Iris pigment epithelial cell (primary cell): Measurements from ENCODE around the gene PIAS3.
"Not testable (repeated sequence)": the region's sequence is repeated elsewhere in the genome, so short reads cannot be mapped to it uniquely, and the experiment has no call there.

Experiments used
- DNase-seq: peaks from one replicate; pipeline ENCODE4 v3.0.0-alpha.2; 2011; ENCODE audit warnings: low read depth

The PIAS3 gene

DNA sequence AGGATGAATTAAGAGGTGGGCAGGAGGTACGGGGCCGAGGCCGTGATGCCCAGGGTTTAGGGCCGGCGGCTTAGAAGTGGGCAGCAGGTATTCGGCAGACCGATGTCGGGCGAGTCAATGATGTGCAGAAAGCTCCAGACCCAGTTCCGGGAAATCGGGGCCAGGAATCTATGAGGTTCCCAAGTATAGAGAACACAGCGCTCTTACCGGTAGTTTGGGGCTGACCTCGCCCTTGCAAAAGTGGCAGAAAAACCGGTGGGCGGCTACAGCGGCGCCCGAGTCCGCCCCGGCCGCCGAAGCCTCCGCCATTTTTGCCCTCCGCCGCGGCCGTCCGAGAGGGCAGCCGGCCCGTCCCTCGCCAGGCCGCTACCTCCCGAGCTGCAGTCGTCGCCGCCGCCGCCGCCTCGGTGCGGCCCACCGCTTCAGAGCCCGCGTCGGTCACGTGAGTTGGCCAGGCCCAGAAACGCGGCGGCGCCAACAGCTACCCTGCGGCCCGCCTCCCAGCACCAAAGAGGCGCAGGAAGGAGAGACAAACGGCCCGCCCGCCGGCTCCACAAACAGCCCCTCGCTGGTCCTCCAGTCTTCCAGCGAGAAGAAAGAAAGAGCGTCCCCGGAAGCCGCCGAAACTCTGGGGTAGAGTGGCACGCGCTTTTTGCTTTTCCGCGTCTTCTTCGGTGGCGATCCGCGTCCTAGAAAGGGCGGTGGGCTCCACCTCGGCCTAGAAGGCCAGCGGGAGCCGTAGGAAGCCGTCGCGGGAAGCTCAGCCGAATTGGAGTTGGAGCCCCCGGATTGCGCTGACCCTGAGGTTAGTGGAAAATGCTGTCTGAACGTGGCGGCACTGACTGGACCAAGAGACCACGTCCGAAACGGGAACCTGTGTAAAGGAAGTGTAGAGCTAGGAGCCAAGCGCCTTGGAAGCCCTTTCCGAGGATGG is 35.0 kb downstream of the PIAS3 start, which contains the start of the genes POLR3C and RNF115:
Gene POLR3C (plus strand): TSS at position 636 of the 934 bp plus-strand sequence. CDS start 1,577 bp downstream, outside the sequence.
Gene RNF115 (minus strand): TSS at position 531 of the 934 bp plus-strand sequence. CDS start 222 bp downstream, at position 309.
- peak; percentile 92 for DNase-seq

DNA sequence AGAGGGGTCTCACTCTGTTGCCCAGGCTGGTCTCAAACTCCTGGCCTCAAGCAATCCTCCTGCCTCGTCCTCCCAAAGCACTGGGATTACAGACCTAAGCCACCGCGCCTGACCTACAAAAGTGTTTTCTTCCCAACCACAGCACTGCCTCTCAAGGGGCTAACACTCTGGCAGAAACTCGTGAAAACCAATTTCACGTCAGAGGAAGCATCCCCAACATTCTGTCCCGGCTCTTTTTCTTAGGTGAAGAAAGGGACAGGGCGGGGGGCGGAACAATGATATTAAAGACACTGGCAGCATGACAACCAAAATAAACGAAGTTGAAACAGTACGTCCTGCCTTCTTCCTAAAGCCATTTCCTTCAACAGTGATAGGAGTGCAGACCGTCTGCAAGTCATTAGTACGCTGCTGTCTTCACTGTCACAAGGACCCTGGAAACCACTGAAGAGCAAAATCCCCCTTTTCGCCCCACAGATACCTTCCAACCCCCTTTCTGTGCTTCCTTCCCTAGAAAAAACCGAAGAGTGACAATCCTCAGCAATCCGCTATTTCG is 36.0 kb downstream of the PIAS3 start:
- DNase-seq: not testable (repeated sequence)

DNA sequence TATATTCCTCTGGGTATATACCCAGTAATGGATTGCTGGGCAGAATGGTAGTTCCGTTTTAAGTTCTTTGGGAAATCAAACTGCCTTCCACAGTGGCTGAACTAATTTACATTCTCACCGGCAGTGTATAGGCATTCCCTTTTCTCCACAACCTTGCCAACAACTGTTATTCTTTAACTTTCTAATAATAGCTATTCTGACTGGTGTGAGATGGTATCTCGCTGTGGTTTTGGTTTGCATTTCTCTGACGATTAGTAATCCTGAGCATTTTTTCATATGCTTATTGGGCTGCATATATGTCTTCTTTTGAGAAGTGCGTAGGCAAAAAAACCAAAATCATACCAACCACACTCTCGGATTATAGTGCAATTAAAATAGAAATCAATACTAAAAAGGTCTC is 40.8 kb downstream of the PIAS3 start:
- peak; percentile 66 for DNase-seq

DNA sequence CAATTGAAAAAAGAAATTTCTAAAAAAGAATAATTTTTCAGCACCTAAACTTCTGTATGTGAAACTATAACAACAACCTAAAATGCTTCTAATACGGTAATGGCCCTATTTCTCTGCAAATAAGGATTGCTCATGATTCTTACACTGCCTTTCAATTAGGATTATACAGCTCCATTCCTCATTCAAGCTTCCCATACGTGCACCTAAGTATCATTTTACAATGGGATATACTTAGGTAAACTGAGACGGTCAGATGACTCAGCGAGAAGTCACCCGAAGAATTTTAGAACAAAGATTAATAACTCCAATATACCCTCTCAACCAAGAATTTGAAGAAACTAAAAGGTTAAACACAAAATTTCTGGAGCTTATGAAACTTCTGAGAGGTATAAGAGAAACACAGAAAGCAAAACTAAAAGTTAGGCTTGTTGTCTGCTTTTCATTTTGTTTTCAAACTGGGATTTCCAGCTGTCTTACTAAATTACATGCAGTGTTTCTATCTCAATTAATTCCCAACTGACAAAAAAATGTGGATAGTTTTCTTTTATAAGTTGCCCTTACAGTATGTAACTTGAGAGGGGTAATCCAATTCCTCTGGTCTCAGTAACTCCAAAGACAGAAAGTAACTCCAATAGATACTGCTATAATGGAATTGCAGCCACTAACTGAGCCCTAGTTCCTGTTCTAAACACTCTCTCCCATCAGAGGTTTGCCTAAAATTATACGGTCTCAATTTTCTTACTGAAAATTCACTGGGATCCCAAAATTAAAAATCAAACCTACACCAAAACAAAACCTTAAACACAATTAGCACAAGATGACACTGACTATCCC is 45.7 kb downstream of the PIAS3 start:
- not testable (repeated sequence) for DNase-seq

DNA sequence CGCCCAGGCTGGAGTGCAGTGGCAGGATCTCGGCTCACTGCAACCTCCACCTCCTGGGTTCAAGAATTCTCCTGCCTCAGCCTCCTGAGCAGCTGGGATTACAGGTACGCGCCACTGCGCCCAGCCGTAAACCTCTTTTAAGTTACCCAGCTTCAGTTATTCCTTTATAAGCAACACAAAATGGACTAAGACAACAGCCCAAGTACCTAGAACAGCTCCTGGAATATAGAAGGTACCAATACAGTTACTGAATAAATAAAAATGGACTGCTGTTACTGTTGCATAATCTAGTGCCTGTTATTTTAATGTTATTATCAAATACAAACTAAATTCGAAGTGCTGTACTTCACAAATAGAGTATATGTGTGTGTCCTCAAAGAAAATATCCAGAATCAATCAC is 52.0 kb downstream of the PIAS3 start:
- no peak for DNase-seq

DNA sequence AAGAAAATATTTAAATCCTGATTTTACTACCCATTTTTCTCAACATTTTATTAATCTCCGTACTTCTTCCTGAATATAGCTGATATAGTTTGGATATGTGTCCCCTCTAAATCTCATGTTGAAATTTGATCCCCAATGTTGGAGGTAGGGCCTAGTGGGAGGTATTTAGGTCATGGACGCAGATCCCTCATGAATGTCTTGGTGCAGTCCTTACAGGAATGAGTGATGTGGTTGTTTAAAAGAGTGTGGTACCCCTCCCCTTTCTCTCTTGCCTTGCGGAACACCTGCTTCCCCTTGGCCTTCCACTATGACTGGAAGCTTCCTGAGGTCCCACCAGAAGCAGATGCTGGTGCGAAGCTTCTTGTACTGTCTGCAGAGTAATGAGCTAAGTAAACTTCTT is 52.5 kb downstream of the PIAS3 start:
- no peak for DNase-seq

DNA sequence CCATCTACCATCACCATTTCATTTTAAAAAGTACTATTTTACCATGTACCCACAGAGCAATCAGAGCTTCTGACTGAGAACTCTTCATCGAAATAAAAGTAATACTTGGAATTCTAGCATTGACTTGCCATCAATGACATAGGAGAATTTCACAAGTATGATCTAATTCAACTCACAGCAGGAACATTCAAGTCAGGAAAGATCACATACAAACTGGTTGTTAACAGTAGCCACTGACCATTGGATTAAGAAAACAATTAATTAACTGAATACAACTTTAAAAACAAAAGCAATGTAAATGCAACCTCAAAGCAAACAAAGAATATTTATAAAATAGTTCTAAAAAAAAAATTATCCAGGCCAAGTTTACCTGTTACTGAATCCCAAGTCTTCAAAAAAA is 53.8 kb downstream of the PIAS3 start:
- peak; percentile 59 for DNase-seq

DNA sequence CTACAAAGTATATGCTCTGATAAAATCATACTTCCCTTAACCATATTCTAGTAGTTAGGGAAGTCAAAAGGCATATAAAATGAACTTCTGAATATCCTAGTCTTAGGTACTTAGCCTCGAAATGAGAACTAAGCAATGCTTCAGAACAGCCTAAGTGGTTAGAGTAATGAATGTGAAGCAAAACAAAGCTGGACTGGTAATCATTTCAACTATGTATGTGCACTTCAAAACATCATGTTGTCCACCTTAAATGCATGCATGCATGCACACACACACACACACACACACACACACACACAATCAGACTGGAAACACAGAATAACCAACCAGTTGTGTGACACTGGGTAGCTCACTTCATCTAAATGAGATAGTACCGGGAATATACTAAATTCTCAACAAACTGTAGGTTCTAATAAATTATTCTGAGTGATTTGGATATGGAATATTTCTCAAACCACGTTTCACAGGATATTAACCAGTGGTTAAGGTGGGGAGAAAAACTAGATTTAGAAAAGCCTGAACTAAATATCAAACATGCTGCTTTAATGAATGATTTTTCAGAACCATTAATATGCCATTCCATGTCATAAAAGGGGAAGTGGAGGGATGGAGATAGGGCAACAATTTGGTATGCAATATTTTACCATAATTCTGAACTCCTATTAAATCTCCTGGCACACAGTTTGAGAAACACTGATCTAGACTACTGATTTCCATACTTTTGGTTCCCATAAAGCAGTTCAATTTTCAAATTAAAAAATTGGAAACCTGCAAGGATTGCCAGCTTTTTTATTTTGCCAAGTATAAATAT is 54.4 kb downstream of the PIAS3 start:
- DNase-seq: peak; percentile 27

DNA sequence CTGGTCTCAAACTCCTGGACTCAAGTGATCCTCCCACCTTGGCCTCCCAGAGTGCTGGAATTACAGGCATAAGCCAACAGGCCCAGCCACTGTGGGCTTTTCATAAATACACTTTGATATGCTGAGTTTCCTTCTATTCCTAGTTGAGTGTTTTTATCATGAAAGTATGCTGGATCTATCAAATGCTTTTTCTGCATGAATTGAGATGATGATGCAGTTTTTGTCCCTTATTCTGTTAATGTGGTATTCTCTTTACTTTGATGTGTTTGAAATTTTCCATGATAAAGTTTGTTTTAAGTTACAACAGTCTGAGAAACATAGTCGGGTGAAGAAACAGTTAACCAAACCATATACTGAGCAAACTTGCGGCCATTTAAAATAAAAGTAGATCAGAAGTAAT is 59.1 kb downstream of the PIAS3 start:
- no peak for DNase-seq
